ENCODE data around the gene ARHGAP20. TPM values are rescaled to one million over a fixed set of nuclear protein-coding genes. Genes with fewer than 3 reads are reported as not detected.

Gene ARHGAP20
- total and polyA plus RNA-seq, 4 donors, result 0.46 to 1.5 (median 0.73) TPM

- Histone ChIP-seq H3K4me1 (ENCODE audit: control insufficient read depth in 4 of 4, insufficient read depth in 4 of 4, low read length in 3 of 4) (peaks cover 5 to 26% (median 13%) of the 10 kb centered on the region in 4 donors), H3K4me3 (ENCODE audit: low read depth in 1 of 3, low read length in 3 of 3) (peak overlapping the region in 2 of 3 donors; percentile 73 to 84), H3K27ac (ENCODE audit: low read depth in 1 of 2, low read length in 2 of 2) (no peak overlapping the region), H3K9me3 (ENCODE audit: control insufficient read depth in 4 of 4, low read length in 3 of 4) (no peaks in the 10 kb centered on the region), H3K9ac (ENCODE audit: low read depth in 1 of 2, low read length in 2 of 2) (no peak overlapping the region), H3K27me3 (ENCODE audit: control insufficient read depth in 4 of 4, insufficient read depth in 4 of 4, low read length in 3 of 4) (no peaks in the 10 kb centered on the region), H3K36me3 (ENCODE audit: control insufficient read depth in 4 of 4, insufficient read depth in 3 of 4, low read depth in 1 of 4, low read length in 3 of 4) (no peaks in the 10 kb centered on the region)
- DNase-seq (ENCODE audit: low spot score), result no peak
- TF ChIP-seq YY1 (IDR thresholded peaks at IDR 0.05) (peak; percentile 4), ZBTB33 (IDR thresholded peaks at IDR 0.05) (no peak)
- WGBS, result 23% methylated on average over 9 of the region's 9 CpGs
These were observed 1.2 kb upstream of the ARHGAP20 start for GRCh38 chr11:110713449-110713776.

- under 1% methylated on average over 50 of the region's 50 CpGs for WGBS
- peak overlapping the region; percentile 47 to 70 for H3K27ac ChIP-seq (ENCODE audit: low read depth in 1 of 2, low read length in 2 of 2)
- H3K9me3 ChIP-seq (ENCODE audit: control insufficient read depth in 4 of 4, low read length in 3 of 4), result no peaks in the 10 kb centered on the region
- H3K4me1 ChIP-seq (ENCODE audit: control insufficient read depth in 4 of 4, insufficient read depth in 4 of 4, low read length in 3 of 4), result peaks cover 5 to 26% (median 13%) of the 10 kb centered on the region in 4 donors
- DNase-seq (ENCODE audit: low spot score), result peak; percentile 33
- no peaks in the 10 kb centered on the region for H3K36me3 ChIP-seq (ENCODE audit: control insufficient read depth in 4 of 4, insufficient read depth in 3 of 4, low read depth in 1 of 4, low read length in 3 of 4)
- H3K4me3 ChIP-seq (ENCODE audit: low read depth in 1 of 3, low read length in 3 of 3), result peak overlapping the region; percentile 59 to 84 (median 73)
- H3K9ac ChIP-seq (ENCODE audit: low read depth in 1 of 2, low read length in 2 of 2), result peak overlapping the region; percentile 25 to 33
- TF ChIP-seq JUND (IDR thresholded peaks at IDR 0.05) (no peak), NR2F2 (IDR thresholded peaks at IDR 0.05) (peak; percentile 46), RXRA (IDR thresholded peaks at IDR 0.05) (no peak), HNF4G (IDR thresholded peaks at IDR 0.05) (no peak), EGR1 (IDR thresholded peaks at IDR 0.05; ENCODE audit: low read depth in 2 of 2) (no peak), ZBTB33 (IDR thresholded peaks at IDR 0.05) (no peak), HNF4A (conservative IDR thresholded peaks at IDR 0.05) (no peak), RAD21 (IDR thresholded peaks at IDR 0.05) (peak; percentile 78 to 82), ATF3 (IDR thresholded peaks at IDR 0.05) (no peak), GABPA (IDR thresholded peaks at IDR 0.05 in 1 of 2, conservative IDR thresholded peaks at IDR 0.05 in 1 of 2) (no peak), MAX (IDR thresholded peaks at IDR 0.05) (no peak), SP1 (IDR thresholded peaks at IDR 0.05) (no peak), CTCF (IDR thresholded peaks at IDR 0.05; ENCODE audit: low read depth, low read length, missing input control) (peak; percentile 9), YY1 (IDR thresholded peaks at IDR 0.05) (peak; percentile 12), REST (IDR thresholded peaks at IDR 0.05) (peak; percentile 16), FOXA2 (IDR thresholded peaks at IDR 0.05) (no peak), TAF1 (conservative IDR thresholded peaks at IDR 0.05) (no peak), FOXA1 (IDR thresholded peaks at IDR 0.05) (no peak)
- no peaks in the 10 kb centered on the region for H3K27me3 ChIP-seq (ENCODE audit: control insufficient read depth in 4 of 4, insufficient read depth in 4 of 4, low read length in 3 of 4)
These were observed 617 bp upstream of the ARHGAP20 start for GRCh38 chr11:110712659-110713448.
